Measurements from ENCODE around the gene ZCCHC4. TPM values are rescaled to one million over a fixed set of nuclear protein-coding genes. Genes with fewer than 3 reads are reported as not detected.
"Not testable (repeated sequence)": the region's sequence is repeated elsewhere in the genome, so short reads cannot be mapped to it uniquely, and the experiment has no call there.

Gene ZCCHC4
- total and polyA plus RNA-seq, 4 experiments from 2014 or later: 9.2 to 14.4 (median 12.8) TPM

DNA sequence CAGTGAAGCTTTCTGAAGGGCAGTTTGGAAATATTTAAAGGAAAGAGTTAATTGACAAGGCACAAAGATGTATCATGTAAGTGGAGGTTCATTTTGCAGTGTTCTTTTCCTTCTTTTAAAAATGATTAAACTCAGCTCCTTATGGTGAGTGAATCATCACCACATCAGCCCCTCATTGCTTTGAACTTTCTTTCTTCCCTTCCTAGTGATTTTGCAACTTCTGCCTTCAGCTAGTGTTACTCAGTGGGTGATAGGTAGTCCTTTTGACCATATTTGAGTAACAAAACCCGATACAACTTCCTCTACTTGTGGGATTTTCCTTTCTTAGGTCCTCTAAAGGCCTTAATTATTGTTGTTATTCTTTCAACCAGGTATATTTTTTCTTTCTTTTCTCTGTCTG is 8.2 kb downstream of the ZCCHC4 start:
- no peak for DNase-seq
- H3K4me1 Mint-ChIP-seq: peaks cover 0 to 6% (median 4%) of the 10 kb centered on the region in 4 donors
- H3K27ac ChIP-seq (ENCODE audit: low read depth, low read length): no peak overlapping the region
- H3K9me3 Mint-ChIP-seq: no peaks in the 10 kb centered on the region
- H3K27me3 ChIP-seq (ENCODE audit: insufficient read depth, low read length): no peaks in the 10 kb centered on the region
- no peaks in the 10 kb centered on the region for H3K4me1 ChIP-seq (ENCODE audit: insufficient read depth, low read length)
- no peaks in the 10 kb centered on the region for H3K9me3 ChIP-seq (ENCODE audit: control insufficient read depth in 1 of 2, low read length in 2 of 2)
- H3K4me3 ChIP-seq (ENCODE audit: low read length in 2 of 2): no peak overlapping the region
- CTCF ChIA-PET (ENCODE audit: partially characterized antibody): interaction anchor here (1.5 kb wide), 1 partner anchor 8 kb away, joined by 7 read pairs; the partner anchor contains the start of gene ZCCHC4
- H3K27ac Mint-ChIP-seq: peak overlapping the region in 2 of 7 donors; percentile 3 to 13
- intact Hi-C loops (cut with micrococcal nuclease): no loop called here
- H3K4me3 Mint-ChIP-seq: no peak overlapping the region
- POLR2A ChIA-PET (ENCODE audit: partially characterized antibody): interaction anchor here (1.9 kb wide), 1 partner anchor 8 kb away, joined by 8 read pairs; the partner anchor contains the start of gene ZCCHC4
- H3K36me3 Mint-ChIP-seq: peaks cover 38 to 44% of the 10 kb centered on the region in 2 donors
- no peaks in the 10 kb centered on the region for H3K27me3 Mint-ChIP-seq
- H3K36me3 ChIP-seq (ENCODE audit: insufficient read depth, low read length): peaks cover 8% of the 10 kb centered on the region

GRCh38 chr4:25321703-25322102 is 9.1 kb downstream of the ZCCHC4 start:
- ChIA-PET POLR2A (ENCODE audit: partially characterized antibody) (interaction anchor here (1.9 kb wide), 1 partner anchor 9 kb away, joined by 8 read pairs; the partner anchor contains the start of gene ZCCHC4), CTCF (ENCODE audit: partially characterized antibody) (interaction anchor here (1.5 kb wide), 1 partner anchor 9 kb away, joined by 7 read pairs; the partner anchor contains the start of gene ZCCHC4)
- Histone ChIP-seq H3K36me3 (ENCODE audit: insufficient read depth, low read length) (peaks cover 3% of the 10 kb centered on the region), H3K27me3 (ENCODE audit: insufficient read depth, low read length) (no peaks in the 10 kb centered on the region), H3K4me3 (ENCODE audit: low read length in 2 of 2) (no peak overlapping the region), H3K4me1 (ENCODE audit: insufficient read depth, low read length) (no peaks in the 10 kb centered on the region), H3K9me3 (ENCODE audit: control insufficient read depth in 1 of 2, low read length in 2 of 2) (no peaks in the 10 kb centered on the region), H3K27ac (ENCODE audit: low read depth, low read length) (no peak overlapping the region)
- peaks cover 33 to 34% of the 10 kb centered on the region in 2 donors for H3K36me3 Mint-ChIP-seq
- no peak overlapping the region for H3K27ac Mint-ChIP-seq
- no peaks in the 10 kb centered on the region for H3K27me3 Mint-ChIP-seq
- DNase-seq: no peak
- intact Hi-C loops (cut with micrococcal nuclease): no loop called here
- H3K9me3 Mint-ChIP-seq: no peaks in the 10 kb centered on the region
- no peak overlapping the region for H3K4me3 Mint-ChIP-seq
- H3K4me1 Mint-ChIP-seq: peaks cover 0 to 9% (median 2%) of the 10 kb centered on the region in 4 donors

GRCh38 chr4:25328463-25328862 is 15.9 kb downstream of the ZCCHC4 start:
- H3K4me3 Mint-ChIP-seq; H3K27ac ChIP-seq (ENCODE audit: low read depth, low read length); POLR2A ChIA-PET (ENCODE audit: partially characterized antibody); H3K9me3 ChIP-seq (ENCODE audit: control insufficient read depth in 1 of 2, low read length in 2 of 2); intact Hi-C loops (cut with micrococcal nuclease); H3K4me3 ChIP-seq (ENCODE audit: low read length in 2 of 2); H3K27me3 ChIP-seq (ENCODE audit: insufficient read depth, low read length); H3K27me3 Mint-ChIP-seq; DNase-seq; H3K9me3 Mint-ChIP-seq; H3K36me3 ChIP-seq (ENCODE audit: insufficient read depth, low read length): not testable (repeated sequence)
- H3K4me1 ChIP-seq (ENCODE audit: insufficient read depth, low read length): peaks cover 15% of the 10 kb centered on the region
- Mint-ChIP-seq H3K36me3 (peaks cover 4 to 11% of the 10 kb centered on the region in 2 donors), H3K4me1 (peaks cover 12 to 21% (median 19%) of the 10 kb centered on the region in 4 donors), H3K27ac (peak overlapping the region in 1 of 7 donors; percentile 42)
- CTCF ChIA-PET (ENCODE audit: partially characterized antibody): interaction anchor here (1.5 kb wide), 1 partner anchor 93 kb away, joined by 4 read pairs; no protein-coding TSS in a partner anchor

DNA sequence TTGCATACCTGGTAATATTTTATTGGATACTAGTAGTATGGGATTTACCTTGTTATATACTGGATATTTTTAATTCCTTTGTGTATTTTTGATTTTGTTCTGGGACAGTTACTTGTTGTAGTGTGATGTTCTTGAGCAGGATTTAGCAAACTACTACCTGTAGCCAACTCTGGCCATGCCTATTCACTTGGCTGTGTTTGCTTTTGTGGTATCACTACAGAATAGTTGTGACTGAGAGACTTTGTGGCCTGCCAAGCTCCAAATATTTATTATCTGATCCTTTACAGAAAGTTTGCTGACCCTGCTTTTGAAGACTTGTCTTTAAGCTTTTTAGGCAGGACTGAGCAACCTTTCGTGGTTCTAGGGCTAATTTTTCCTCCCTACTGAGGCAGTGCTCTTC is 17.8 kb downstream of the ZCCHC4 start:
- Histone ChIP-seq H3K27me3 (ENCODE audit: insufficient read depth, low read length) (no peaks in the 10 kb centered on the region), H3K4me1 (ENCODE audit: insufficient read depth, low read length) (peaks cover 15% of the 10 kb centered on the region), H3K9me3 (ENCODE audit: control insufficient read depth in 1 of 2, low read length in 2 of 2) (no peaks in the 10 kb centered on the region), H3K4me3 (ENCODE audit: low read length in 2 of 2) (no peak overlapping the region), H3K27ac (ENCODE audit: low read depth, low read length) (no peak overlapping the region), H3K36me3 (ENCODE audit: insufficient read depth, low read length) (peaks cover 3% of the 10 kb centered on the region)
- Mint-ChIP-seq H3K27me3 (no peaks in the 10 kb centered on the region), H3K36me3 (peaks cover 8 to 15% of the 10 kb centered on the region in 2 donors), H3K9me3 (no peaks in the 10 kb centered on the region), H3K4me3 (peak overlapping the region in 4 of 8 donors; percentile 2 to 95 (median 90)), H3K27ac (peak overlapping the region in 3 of 7 donors; percentile 22 to 98 (median 78)), H3K4me1 (peaks cover 12 to 19% (median 19%) of the 10 kb centered on the region in 4 donors)
- no peak for DNase-seq
- intact Hi-C loops (cut with micrococcal nuclease): no loop called here
- CTCF ChIA-PET (ENCODE audit: partially characterized antibody): interaction anchor here (1.4 to 3.2 kb wide), 3 partner anchors 18 to 35 kb away, joined by 3 to 24 read pairs (median 5); partner anchors contain the start of gene ZCCHC4
- POLR2A ChIA-PET (ENCODE audit: partially characterized antibody): interaction anchor here (0.6 to 2.5 kb wide), 3 partner anchors 14 to 18 kb away, joined by 3 to 15 read pairs (median 3); partner anchors contain the start of gene ZCCHC4

- peaks cover 15% of the 10 kb centered on the region for H3K4me1 ChIP-seq (ENCODE audit: insufficient read depth, low read length)
- H3K4me3 Mint-ChIP-seq: peak overlapping the region; percentile 88 to 95 (median 90)
- POLR2A ChIA-PET (ENCODE audit: partially characterized antibody): interaction anchor here (1.1 to 2.5 kb wide), 3 partner anchors 15 to 46 kb away, joined by 3 to 15 read pairs (median 4); partner anchors contain the start of genes ANAPC4 and ZCCHC4
- peak overlapping the region; percentile 78 to 99 (median 97) for H3K27ac Mint-ChIP-seq
- H3K4me1 Mint-ChIP-seq: peaks cover 10 to 19% (median 17%) of the 10 kb centered on the region in 4 donors
- H3K36me3 ChIP-seq (ENCODE audit: insufficient read depth, low read length): peaks cover 1% of the 10 kb centered on the region
- H3K9me3 Mint-ChIP-seq: no peaks in the 10 kb centered on the region
- H3K9me3 ChIP-seq (ENCODE audit: control insufficient read depth in 1 of 2, low read length in 2 of 2): no peaks in the 10 kb centered on the region
- peak overlapping the region; percentile 37 for H3K27ac ChIP-seq (ENCODE audit: low read depth, low read length)
- H3K27me3 Mint-ChIP-seq: no peaks in the 10 kb centered on the region
- intact Hi-C loops (cut with micrococcal nuclease): no loop called here
- no peaks in the 10 kb centered on the region for H3K27me3 ChIP-seq (ENCODE audit: insufficient read depth, low read length)
- H3K4me3 ChIP-seq (ENCODE audit: low read length in 2 of 2): peak overlapping the region; percentile 8 to 49
- H3K36me3 Mint-ChIP-seq: peaks cover 8 to 15% of the 10 kb centered on the region in 2 donors
- peak in 3 of 5 donors; percentile 6 to 20 (median 16) for DNase-seq
- CTCF ChIA-PET (ENCODE audit: partially characterized antibody): interaction anchor here (1.2 to 3.2 kb wide), 6 partner anchors 16 to 186 kb away, joined by 3 to 24 read pairs (median 4); partner anchors contain the start of genes PI4K2B and ZCCHC4
Measured at GRCh38 chr4:25330905-25331808, 18.6 kb downstream of the ZCCHC4 start.

DNA sequence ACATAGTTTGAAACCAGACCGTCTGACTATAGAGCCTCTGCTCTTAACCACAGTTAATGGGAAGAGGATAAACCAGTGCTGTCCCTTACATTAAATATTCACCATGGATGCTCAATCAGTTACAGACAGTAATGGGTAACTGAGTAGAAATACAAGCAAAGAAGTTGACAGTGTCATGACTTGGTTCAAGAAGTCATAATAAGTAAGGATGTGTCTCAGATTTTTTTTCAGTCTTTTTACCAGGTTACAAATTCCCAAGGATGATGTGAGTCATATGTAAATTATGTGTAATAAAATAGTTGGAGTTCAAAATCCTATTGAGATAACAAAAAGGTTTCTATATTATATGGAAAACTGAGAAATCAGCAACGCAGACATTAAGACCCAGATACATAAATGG is 31.1 kb downstream of the ZCCHC4 start:
- ChIA-PET CTCF (ENCODE audit: partially characterized antibody) (interaction anchor here (1.3 kb wide), 1 partner anchor 31 kb away, joined by 4 read pairs; the partner anchor contains the start of gene ZCCHC4), POLR2A (ENCODE audit: partially characterized antibody) (no interaction called here)
- H3K9me3 Mint-ChIP-seq: no peaks in the 10 kb centered on the region
- no peak overlapping the region for H3K27ac ChIP-seq (ENCODE audit: low read depth, low read length)
- H3K4me3 Mint-ChIP-seq: no peak overlapping the region
- no peaks in the 10 kb centered on the region for H3K9me3 ChIP-seq (ENCODE audit: control insufficient read depth in 1 of 2, low read length in 2 of 2)
- peaks cover 30 to 35% of the 10 kb centered on the region in 2 donors for H3K36me3 Mint-ChIP-seq
- H3K27me3 Mint-ChIP-seq: no peaks in the 10 kb centered on the region
- H3K4me1 ChIP-seq (ENCODE audit: insufficient read depth, low read length): no peaks in the 10 kb centered on the region
- no peak overlapping the region for H3K27ac Mint-ChIP-seq
- DNase-seq: no peak
- no peaks in the 10 kb centered on the region for H3K27me3 ChIP-seq (ENCODE audit: insufficient read depth, low read length)
- H3K4me3 ChIP-seq (ENCODE audit: low read length in 2 of 2): no peak overlapping the region
- peaks cover 0 to 2% (median 0%) of the 10 kb centered on the region in 4 donors for H3K4me1 Mint-ChIP-seq
- intact Hi-C loops (cut with micrococcal nuclease): no loop called here
- H3K36me3 ChIP-seq (ENCODE audit: insufficient read depth, low read length): no peaks in the 10 kb centered on the region

- no peaks in the 10 kb centered on the region for H3K36me3 ChIP-seq (ENCODE audit: insufficient read depth, low read length)
- Mint-ChIP-seq H3K9me3 (no peaks in the 10 kb centered on the region), H3K27me3 (no peaks in the 10 kb centered on the region), H3K4me1 (no peaks in the 10 kb centered on the region), H3K27ac (peak overlapping the region in 1 of 7 donors; percentile 42), H3K36me3 (peaks cover 22 to 31% of the 10 kb centered on the region in 2 donors), H3K4me3 (no peak overlapping the region)
- H3K4me1 ChIP-seq (ENCODE audit: insufficient read depth, low read length): no peaks in the 10 kb centered on the region
- no peak overlapping the region for H3K27ac ChIP-seq (ENCODE audit: low read depth, low read length)
- CTCF ChIA-PET (ENCODE audit: partially characterized antibody): no interaction called here
- intact Hi-C loops (cut with micrococcal nuclease): no loop called here
- H3K27me3 ChIP-seq (ENCODE audit: insufficient read depth, low read length): no peaks in the 10 kb centered on the region
- POLR2A ChIA-PET (ENCODE audit: partially characterized antibody): interaction anchor here (1.4 kb wide), 1 partner anchor 15 kb away, joined by 3 read pairs; no protein-coding TSS in a partner anchor
- no peaks in the 10 kb centered on the region for H3K9me3 ChIP-seq (ENCODE audit: control insufficient read depth in 1 of 2, low read length in 2 of 2)
- no peak for DNase-seq
- no peak overlapping the region for H3K4me3 ChIP-seq (ENCODE audit: low read length in 2 of 2)
Measured at GRCh38 chr4:25345744-25346143, 33.2 kb downstream of the ZCCHC4 start.
